CD14-positive monocyte (primary cell): ENCODE data around the gene GOLGA8A. TPM values are rescaled to one million over a fixed set of nuclear protein-coding genes. Genes with fewer than 3 reads are reported as not detected.

Experiments used
- DNase-seq, 3 donors: peaks; one replicate each; pipeline ENCODE4 v3.0.0-alpha.2; 2011 to 2022
- H2AFZ ChIP-seq: 2 replicates; pipeline ENCODE4 v1.6.0; 2012; ENCODE audit warnings: mild to moderate bottlenecking, low read depth, low read length, inconsistent platforms; ENCODE audit not compliant: insufficient read depth, poor library complexity, severe bottlenecking
- H3K27ac ChIP-seq, 2 donors: 1 replicate in 1 of 2; 2 replicates in 1 of 2; pipeline ENCODE4 v1.5.1; 2012 to 2013; ENCODE audit warnings: low read length in 2 of 2, control low read depth in 1 of 2, inconsistent platforms in 1 of 2, low read depth in 1 of 2, mild to moderate bottlenecking in 1 of 2
- H3K27me3 ChIP-seq, 2 donors: one replicate each; pipeline versions ENCODE4 v1.6.0 to v1.6.1; 2011 to 2013; ENCODE audit warnings: low read length in 2 of 2; ENCODE audit not compliant: control insufficient read depth in 2 of 2, insufficient read depth in 2 of 2
- H3K36me3 ChIP-seq, 2 donors: replicated peaks in 1 of 2; 1 replicate in 1 of 2; 2 replicates in 1 of 2; pipeline versions ENCODE4 v1.5.1 to v1.6.1; 2012 to 2013; ENCODE audit warnings: low read length in 2 of 2, control low read depth in 1 of 2, inconsistent platforms in 1 of 2, mild to moderate bottlenecking in 1 of 2; ENCODE audit not compliant: insufficient read depth in 2 of 2, control insufficient read depth in 1 of 2
- H3K4me1 ChIP-seq, 2 donors: 1 replicate in 1 of 2; 2 replicates in 1 of 2; pipeline versions ENCODE4 v1.5.1 to v1.6.1; 2012 to 2013; ENCODE audit warnings: low read length in 2 of 2, control low read depth in 1 of 2, inconsistent platforms in 1 of 2, mild to moderate bottlenecking in 1 of 2, moderate library complexity in 1 of 2; ENCODE audit not compliant: insufficient read depth in 2 of 2, control insufficient read depth in 1 of 2
- H3K4me2 ChIP-seq: replicated peaks from 2 replicates; pipeline ENCODE3; 2012; ENCODE audit warnings: low read length, moderate library complexity, mild to moderate bottlenecking; ENCODE audit not compliant: poor library complexity, severe bottlenecking; ENCODE audit errors: extremely low read depth
- H3K4me3 ChIP-seq, 3 experiments: fragments of 200-600 bp in 1 of 3; sonication (generic) in 1 of 3; replicated peaks in 1 of 3; 1 replicate in 2 of 3; 2 replicates in 1 of 3; pipeline ENCODE4 v1.5.1; 2011 to 2013; ENCODE audit warnings: low read length in 3 of 3, mild to moderate bottlenecking in 3 of 3, control low read depth in 2 of 3, low read depth in 2 of 3, inconsistent platforms in 1 of 3, moderate library complexity in 1 of 3
- H3K79me2 ChIP-seq: 2 replicates; pipeline ENCODE4 v1.6.0; 2012; ENCODE audit warnings: mild to moderate bottlenecking, control low read depth, inconsistent platforms, low read length, moderate library complexity; ENCODE audit not compliant: insufficient read depth
- H3K9ac ChIP-seq: 2 replicates; pipeline ENCODE4 v1.6.0; 2017; ENCODE audit warnings: low read length, mild to moderate bottlenecking; ENCODE audit not compliant: insufficient read depth, poor library complexity, severe bottlenecking
- H3K9me3 ChIP-seq, 2 donors: replicated peaks in 1 of 2; 1 replicate in 1 of 2; 2 replicates in 1 of 2; pipeline versions ENCODE4 v1.5.1 to v1.6.1; 2012 to 2013; ENCODE audit warnings: low read length in 2 of 2, control low read depth in 1 of 2; ENCODE audit not compliant: control insufficient read depth in 1 of 2, insufficient read depth in 1 of 2
- H4K20me1 ChIP-seq: 2 replicates; pipeline ENCODE4 v1.6.0; 2012; ENCODE audit warnings: mild to moderate bottlenecking, low read length, control low read depth, moderate library complexity; ENCODE audit not compliant: insufficient read depth
- H3K27ac Mint-ChIP-seq, 7 donors: one replicate each; pipeline ENCODE4 v1.8.0; 2020; ENCODE audit warnings: mild to moderate bottlenecking in 7 of 7, mixed read lengths in 7 of 7, moderate library complexity in 6 of 7, inconsistent platforms in 2 of 7
- H3K27me3 Mint-ChIP-seq, 3 donors: one replicate each; pipeline ENCODE4 v1.8.0; 2021 to 2022; ENCODE audit warnings: low read depth in 3 of 3, mild to moderate bottlenecking in 3 of 3, mixed read lengths in 3 of 3, moderate library complexity in 3 of 3, inconsistent platforms in 1 of 3
- H3K36me3 Mint-ChIP-seq, 2 donors: one replicate each; pipeline ENCODE4 v1.8.0; 2020; ENCODE audit warnings: mixed read lengths in 2 of 2, inconsistent platforms in 1 of 2, mild to moderate bottlenecking in 1 of 2
- H3K4me1 Mint-ChIP-seq: one replicate; pipeline ENCODE4 v1.8.0; 2020; ENCODE audit warnings: mild to moderate bottlenecking, mixed read lengths
- H3K4me3 Mint-ChIP-seq, 2 donors: one replicate each; pipeline ENCODE4 v1.8.0; 2020; ENCODE audit warnings: mild to moderate bottlenecking in 2 of 2, mixed read lengths in 2 of 2, moderate library complexity in 1 of 2
- H3K9me3 Mint-ChIP-seq, 7 donors: one replicate each; pipeline ENCODE4 v1.8.0; 2020 to 2022; ENCODE audit warnings: mixed read lengths in 7 of 7, mild to moderate bottlenecking in 6 of 7, moderate library complexity in 6 of 7, inconsistent platforms in 2 of 7
- CTCF ChIP-seq: fragments of 200-600 bp; IDR thresholded peaks from one replicate; pipeline ENCODE4 v1.8.0; 2022; ENCODE audit warnings: antibody characterized with exemption, mild to moderate bottlenecking
- WGBS: methylation state at CpG from one replicate; pipeline ENCODE4 v1.1.5; 2013; ENCODE audit warnings: missing lambda C conversion rate; ENCODE audit not compliant: insufficient coverage; 5-methylcytosine and 5-hydroxymethylcytosine counted together
- intact Hi-C, 2 donors: fragments of 100-400 bp; cut with micrococcal nuclease; formaldehyde crosslinking; loops; one replicate each; pipeline versions ENCODE4 v1.15.0 to v1.15.1; 2023
- polyA plus RNA-seq, 3 donors: library from polyadenylated mRNA; depleted of rRNA in 1 of 3; unstranded in 2 of 3; stranded (reverse) in 1 of 3; fragments of 300-500 nt in 2 of 3; fragments of >200 nt in 1 of 3; fragmentation: Illumina TruSeq in 2 of 3; gene quantifications; 1 replicate in 2 of 3; 2 replicates in 1 of 3; pipeline ENCODE4 v1.2.3, GENCODE V29; 2012 to 2021

Gene GOLGA8A
- polyA plus RNA-seq, 3 donors: 0.03 to 14.8 TPM; not detected in 1

GRCh38 chr15:34436956-34437442 is 609 bp downstream of the GOLGA8A start:
- WGBS: 0% methylated on average over 70 of the region's 70 CpGs
- Histone ChIP-seq H3K36me3 (no peaks in the 10 kb centered on the region), H3K27ac (no peak overlapping the region), H2AFZ (peak overlapping the region; percentile 76), H3K4me2 (peak overlapping the region; percentile 81), H4K20me1 (no peaks in the 10 kb centered on the region), H3K9me3 (no peaks in the 10 kb centered on the region), H3K27me3 (peaks cover 13 to 25% of the 10 kb centered on the region in 2 donors), H3K4me1 (peaks cover 0 to 10% of the 10 kb centered on the region in 2 donors), H3K9ac (peak overlapping the region; percentile 47), H3K4me3 (peak overlapping the region; percentile 24 to 72 (median 43)), H3K79me2 (no peaks in the 10 kb centered on the region)
- H3K4me3 Mint-ChIP-seq: peak overlapping the region; percentile 58 to 68
- intact Hi-C loops: no loop called here
- no peaks in the 10 kb centered on the region for H3K36me3 Mint-ChIP-seq
- H3K27me3 Mint-ChIP-seq: peaks cover 20 to 53% (median 31%) of the 10 kb centered on the region in 3 donors
- peaks cover 0 to 5% (median 2%) of the 10 kb centered on the region in 7 donors for H3K9me3 Mint-ChIP-seq
- no peak for DNase-seq
- H3K27ac Mint-ChIP-seq: no peak overlapping the region
- H3K4me1 Mint-ChIP-seq: peaks cover 8% of the 10 kb centered on the region
- no peak for TF ChIP-seq CTCF

GRCh38 chr15:34436126-34436955 is 1.3 kb downstream of the GOLGA8A start:
- DNase-seq: no peak
- H3K4me1 Mint-ChIP-seq: peaks cover 8% of the 10 kb centered on the region
- H3K27me3 Mint-ChIP-seq: peaks cover 18 to 47% (median 31%) of the 10 kb centered on the region in 3 donors
- peaks cover 13 to 25% of the 10 kb centered on the region in 2 donors for H3K27me3 ChIP-seq
- peak overlapping the region; percentile 47 for H3K9ac ChIP-seq
- H3K4me2 ChIP-seq: peak overlapping the region; percentile 81
- peak overlapping the region; percentile 24 to 72 (median 43) for H3K4me3 ChIP-seq
- TF ChIP-seq CTCF: no peak
- intact Hi-C loops: no loop called here
- no peak overlapping the region for H3K27ac Mint-ChIP-seq
- H3K27ac ChIP-seq: no peak overlapping the region
- H2AFZ ChIP-seq: peak overlapping the region; percentile 76
- peak overlapping the region; percentile 58 to 68 for H3K4me3 Mint-ChIP-seq
- peaks cover 0 to 5% (median 2%) of the 10 kb centered on the region in 7 donors for H3K9me3 Mint-ChIP-seq
- no peaks in the 10 kb centered on the region for H3K9me3 ChIP-seq
- H3K36me3 ChIP-seq: no peaks in the 10 kb centered on the region
- H4K20me1 ChIP-seq: no peaks in the 10 kb centered on the region
- H3K4me1 ChIP-seq: peaks cover 0 to 10% of the 10 kb centered on the region in 2 donors
- 4% methylated on average over 27 of the region's 31 CpGs for WGBS
- H3K36me3 Mint-ChIP-seq: no peaks in the 10 kb centered on the region
- H3K79me2 ChIP-seq: no peaks in the 10 kb centered on the region
